ENCODE data around the gene FAF2. TPM values are rescaled to one million over a fixed set of nuclear protein-coding genes. Genes with fewer than 3 reads are reported as not detected.
A peak's percentile ranks its signal among the peaks of the same experiment; 100 is the strongest.

Gene FAF2
- total and polyA plus RNA-seq, 4 donors, result 5.0 to 31.4 (median 18.9) TPM

DNA sequence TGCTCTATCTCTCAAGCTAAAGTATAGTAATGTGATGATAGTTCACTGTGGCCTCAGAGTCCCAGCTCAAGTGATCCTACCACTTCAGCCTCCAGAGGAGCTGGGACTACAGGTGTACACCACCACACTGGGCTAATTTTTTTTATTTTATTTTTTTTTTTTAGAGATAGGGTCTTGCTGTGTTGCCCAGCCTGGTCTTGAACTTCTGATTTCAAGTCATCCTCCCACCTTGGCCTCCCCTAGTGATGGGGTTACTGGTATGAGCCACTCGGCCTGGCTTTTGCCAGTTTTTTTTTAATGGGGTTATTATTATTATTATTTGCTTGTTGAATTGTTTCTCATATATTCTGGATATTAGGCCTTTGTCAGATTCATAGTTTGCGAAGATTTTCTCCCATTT lies 13.2 kb downstream of the FAF2 start:
- no peaks in the 10 kb centered on the region for H3K36me3 ChIP-seq (ENCODE audit: control insufficient read depth in 1 of 2, insufficient read depth in 2 of 2, low read length in 1 of 2)
- DNase-seq (no peak), ATAC-seq (ENCODE audit: low FRiP score) (no peak)
- H3K4me1 ChIP-seq (ENCODE audit: control insufficient read depth in 1 of 2, insufficient read depth in 2 of 2, low read length in 2 of 2), result peaks cover 0 to under 1% of the 10 kb centered on the region in 2 donors
- H3K9me3 ChIP-seq (ENCODE audit: control insufficient read depth, low read length), result no peaks in the 10 kb centered on the region
- no peaks in the 10 kb centered on the region for H3K27me3 ChIP-seq (ENCODE audit: control insufficient read depth in 1 of 2, insufficient read depth in 2 of 2, low read length in 1 of 2)
- WGBS, 2 donors, result 94% methylated on average over 2 of the region's 2 CpGs
- intact Hi-C loops (cut with DNase I), result no loop called here
- H3K4me3 ChIP-seq (ENCODE audit: low read length in 2 of 2), result no peak overlapping the region
- no peak overlapping the region for H3K27ac ChIP-seq (ENCODE audit: low read depth in 1 of 2, low read length in 2 of 2)

- H3K4me3 ChIP-seq (ENCODE audit: low read length in 2 of 2), result no peak overlapping the region
- intact Hi-C loops (cut with DNase I), result no loop called here
- DNase-seq, result no peak
- no peak for ATAC-seq (ENCODE audit: low FRiP score)
- no peak overlapping the region for H3K27ac ChIP-seq (ENCODE audit: low read depth in 1 of 2, low read length in 2 of 2)
- H3K9me3 ChIP-seq (ENCODE audit: control insufficient read depth, low read length), result no peaks in the 10 kb centered on the region
- no peaks in the 10 kb centered on the region for H3K36me3 ChIP-seq (ENCODE audit: control insufficient read depth in 1 of 2, insufficient read depth in 2 of 2, low read length in 1 of 2)
- WGBS, 2 donors, result 91% methylated on average over 7 of the region's 7 CpGs
- H3K4me1 ChIP-seq (ENCODE audit: control insufficient read depth in 1 of 2, insufficient read depth in 2 of 2, low read length in 2 of 2), result peaks cover 0 to 5% of the 10 kb centered on the region in 2 donors
- H3K27me3 ChIP-seq (ENCODE audit: control insufficient read depth in 1 of 2, insufficient read depth in 2 of 2, low read length in 1 of 2), result no peaks in the 10 kb centered on the region
These were observed 15.1 kb downstream of the FAF2 start for GRCh38 chr5:176463113-176463764.

GRCh38 chr5:176466245-176466871 lies 18.2 kb downstream of the FAF2 start:
- Histone ChIP-seq H3K4me1 (ENCODE audit: control insufficient read depth in 1 of 2, insufficient read depth in 2 of 2, low read length in 2 of 2) (peaks cover 0 to 5% of the 10 kb centered on the region in 2 donors), H3K36me3 (ENCODE audit: control insufficient read depth in 1 of 2, insufficient read depth in 2 of 2, low read length in 1 of 2) (no peaks in the 10 kb centered on the region), H3K9me3 (ENCODE audit: control insufficient read depth, low read length) (no peaks in the 10 kb centered on the region), H3K27ac (ENCODE audit: low read depth in 1 of 2, low read length in 2 of 2) (no peak overlapping the region), H3K27me3 (ENCODE audit: control insufficient read depth in 1 of 2, insufficient read depth in 2 of 2, low read length in 1 of 2) (no peaks in the 10 kb centered on the region), H3K4me3 (ENCODE audit: low read length in 2 of 2) (no peak overlapping the region)
- intact Hi-C loops (cut with DNase I), result no loop called here
- ATAC-seq (ENCODE audit: low FRiP score) (peak; percentile 46), DNase-seq (no peak)
- WGBS, 2 donors, result 25 to 28% methylated on average over 6 of the region's 6 CpGs

- WGBS, 2 donors, result 3 to 15% methylated on average over 1 of the region's 1 CpG
- intact Hi-C loops (cut with DNase I), result no loop called here
- no peaks in the 10 kb centered on the region for H3K36me3 ChIP-seq (ENCODE audit: control insufficient read depth in 1 of 2, insufficient read depth in 2 of 2, low read length in 1 of 2)
- DNase-seq (no peak), ATAC-seq (ENCODE audit: low FRiP score) (no peak)
- no peak overlapping the region for H3K27ac ChIP-seq (ENCODE audit: low read depth in 1 of 2, low read length in 2 of 2)
- no peak overlapping the region for H3K4me3 ChIP-seq (ENCODE audit: low read length in 2 of 2)
- H3K9me3 ChIP-seq (ENCODE audit: control insufficient read depth, low read length), result no peaks in the 10 kb centered on the region
- H3K4me1 ChIP-seq (ENCODE audit: control insufficient read depth in 1 of 2, insufficient read depth in 2 of 2, low read length in 2 of 2), result peaks cover 2 to 5% of the 10 kb centered on the region in 2 donors
- H3K27me3 ChIP-seq (ENCODE audit: control insufficient read depth in 1 of 2, insufficient read depth in 2 of 2, low read length in 1 of 2), result no peaks in the 10 kb centered on the region
These were observed 21.1 kb downstream of the FAF2 start for GRCh38 chr5:176469296-176469695.

DNA sequence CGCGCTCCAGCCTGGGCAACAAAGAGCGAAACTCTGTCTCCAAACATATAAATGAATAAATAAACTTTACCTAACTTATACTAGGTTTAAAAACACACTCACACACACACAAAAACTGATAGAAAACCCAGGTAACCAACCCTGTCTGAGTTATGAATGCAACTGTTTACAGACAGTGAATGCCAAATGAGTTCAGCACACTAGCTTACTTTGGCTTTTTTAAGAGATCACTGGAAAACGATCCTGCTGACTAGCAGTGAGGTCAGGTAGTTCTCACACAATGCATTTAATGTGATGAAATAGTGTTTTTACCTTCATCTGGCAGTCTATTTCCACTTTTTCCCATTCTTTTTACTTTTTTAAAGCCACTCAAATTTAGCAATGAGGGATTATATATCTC lies 22.4 kb downstream of the FAF2 start:
- WGBS, 2 donors, result 82 to 84% methylated on average over 4 of the region's 4 CpGs
- H3K4me3 ChIP-seq (ENCODE audit: low read length in 2 of 2), result no peak overlapping the region
- H3K4me1 ChIP-seq (ENCODE audit: control insufficient read depth in 1 of 2, insufficient read depth in 2 of 2, low read length in 2 of 2), result peaks cover 2 to 5% of the 10 kb centered on the region in 2 donors
- ATAC-seq (ENCODE audit: low FRiP score) (no peak), DNase-seq (no peak)
- no peaks in the 10 kb centered on the region for H3K9me3 ChIP-seq (ENCODE audit: control insufficient read depth, low read length)
- intact Hi-C loops (cut with DNase I), result no loop called here
- no peaks in the 10 kb centered on the region for H3K27me3 ChIP-seq (ENCODE audit: control insufficient read depth in 1 of 2, insufficient read depth in 2 of 2, low read length in 1 of 2)
- H3K36me3 ChIP-seq (ENCODE audit: control insufficient read depth in 1 of 2, insufficient read depth in 2 of 2, low read length in 1 of 2), result no peaks in the 10 kb centered on the region
- H3K27ac ChIP-seq (ENCODE audit: low read depth in 1 of 2, low read length in 2 of 2), result no peak overlapping the region

DNA sequence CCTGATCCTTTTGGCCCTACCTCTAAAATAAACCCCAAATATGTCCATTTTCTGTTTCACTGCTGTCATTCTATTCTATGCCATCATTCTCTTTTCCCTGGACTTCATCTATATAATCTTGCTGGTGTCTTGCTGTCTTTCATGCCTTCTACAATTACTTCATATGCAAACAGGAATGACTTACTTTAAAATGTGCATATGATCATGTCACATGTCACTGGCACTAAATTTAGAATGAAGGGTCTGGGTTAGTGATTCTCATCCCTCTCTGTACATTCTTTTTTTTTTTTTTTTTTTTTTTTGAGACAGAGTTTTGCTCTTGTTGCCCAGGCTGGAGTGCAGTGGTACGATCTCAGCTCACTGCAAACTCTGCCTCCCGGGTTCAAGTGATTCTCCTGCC lies 22.9 kb downstream of the FAF2 start:
- intact Hi-C loops (cut with DNase I), result no loop called here
- ATAC-seq (ENCODE audit: low FRiP score) (no peak), DNase-seq (no peak)
- WGBS, 2 donors, result 83 to 95% methylated on average over 2 of the region's 2 CpGs
- Histone ChIP-seq H3K4me3 (ENCODE audit: low read length in 2 of 2) (no peak overlapping the region), H3K4me1 (ENCODE audit: control insufficient read depth in 1 of 2, insufficient read depth in 2 of 2, low read length in 2 of 2) (peaks cover 2 to 5% of the 10 kb centered on the region in 2 donors), H3K36me3 (ENCODE audit: control insufficient read depth in 1 of 2, insufficient read depth in 2 of 2, low read length in 1 of 2) (no peaks in the 10 kb centered on the region), H3K27me3 (ENCODE audit: control insufficient read depth in 1 of 2, insufficient read depth in 2 of 2, low read length in 1 of 2) (no peaks in the 10 kb centered on the region), H3K27ac (ENCODE audit: low read depth in 1 of 2, low read length in 2 of 2) (no peak overlapping the region), H3K9me3 (ENCODE audit: control insufficient read depth, low read length) (no peaks in the 10 kb centered on the region)

GRCh38 chr5:176473335-176474006 lies 25.3 kb downstream of the FAF2 start:
- Histone ChIP-seq H3K4me1 (ENCODE audit: control insufficient read depth in 1 of 2, insufficient read depth in 2 of 2, low read length in 2 of 2) (peaks cover 0 to 2% of the 10 kb centered on the region in 2 donors), H3K9me3 (ENCODE audit: control insufficient read depth, low read length) (no peaks in the 10 kb centered on the region), H3K27ac (ENCODE audit: low read depth in 1 of 2, low read length in 2 of 2) (no peak overlapping the region), H3K4me3 (ENCODE audit: low read length in 2 of 2) (no peak overlapping the region), H3K27me3 (ENCODE audit: control insufficient read depth in 1 of 2, insufficient read depth in 2 of 2, low read length in 1 of 2) (no peaks in the 10 kb centered on the region), H3K36me3 (ENCODE audit: control insufficient read depth in 1 of 2, insufficient read depth in 2 of 2, low read length in 1 of 2) (no peaks in the 10 kb centered on the region)
- ATAC-seq (ENCODE audit: low FRiP score) (no peak), DNase-seq (no peak)
- 73 to 74% methylated on average over 7 of the region's 7 CpGs for WGBS, 2 donors
- intact Hi-C loops (cut with DNase I), result no loop called here

DNA sequence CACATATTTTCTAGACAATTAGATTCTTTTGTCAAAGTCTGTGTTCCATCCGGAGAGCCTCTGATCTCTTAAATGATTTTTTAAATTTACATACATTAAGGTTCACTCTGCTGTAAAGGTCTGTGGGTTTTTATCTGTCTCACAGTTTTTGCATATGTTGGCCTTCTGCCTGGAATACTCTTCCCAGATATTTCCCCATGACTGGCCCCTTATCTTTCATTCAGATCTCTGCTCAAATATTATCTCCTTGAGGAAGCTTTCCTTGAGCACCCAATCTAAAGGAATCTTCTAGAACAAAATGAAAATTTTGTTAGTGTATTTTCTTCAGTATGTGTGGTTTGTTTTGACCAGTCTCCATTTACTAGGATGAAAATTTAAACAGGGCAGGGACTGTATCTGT lies 26.3 kb downstream of the FAF2 start:
- H3K27me3 ChIP-seq (ENCODE audit: control insufficient read depth in 1 of 2, insufficient read depth in 2 of 2, low read length in 1 of 2), result no peaks in the 10 kb centered on the region
- H3K36me3 ChIP-seq (ENCODE audit: control insufficient read depth in 1 of 2, insufficient read depth in 2 of 2, low read length in 1 of 2), result no peaks in the 10 kb centered on the region
- intact Hi-C loops (cut with DNase I), result no loop called here
- H3K4me1 ChIP-seq (ENCODE audit: control insufficient read depth in 1 of 2, insufficient read depth in 2 of 2, low read length in 2 of 2), result peaks cover 0 to 2% of the 10 kb centered on the region in 2 donors
- no peak for ATAC-seq (ENCODE audit: low FRiP score)
- H3K27ac ChIP-seq (ENCODE audit: low read depth in 1 of 2, low read length in 2 of 2), result no peak overlapping the region
- DNase-seq, result no peak
- no peaks in the 10 kb centered on the region for H3K9me3 ChIP-seq (ENCODE audit: control insufficient read depth, low read length)
- 95 to 100% methylated on average over 1 of the region's 1 CpG for WGBS, 2 donors
- H3K4me3 ChIP-seq (ENCODE audit: low read length in 2 of 2), result no peak overlapping the region

GRCh38 chr5:176481711-176482110 lies 33.5 kb downstream of the FAF2 start:
- H3K36me3 ChIP-seq (ENCODE audit: control insufficient read depth in 1 of 2, insufficient read depth in 2 of 2, low read length in 1 of 2), result peaks cover 0 to 1% of the 10 kb centered on the region in 2 donors
- H3K9me3 ChIP-seq (ENCODE audit: control insufficient read depth, low read length), result no peaks in the 10 kb centered on the region
- H3K27ac ChIP-seq (ENCODE audit: low read depth in 1 of 2, low read length in 2 of 2), result no peak overlapping the region
- H3K27me3 ChIP-seq (ENCODE audit: control insufficient read depth in 1 of 2, insufficient read depth in 2 of 2, low read length in 1 of 2), result no peaks in the 10 kb centered on the region
- no peak for DNase-seq
- no peaks in the 10 kb centered on the region for H3K4me1 ChIP-seq (ENCODE audit: control insufficient read depth in 1 of 2, insufficient read depth in 2 of 2, low read length in 2 of 2)
- 92 to 98% methylated on average over 4 of the region's 4 CpGs for WGBS, 2 donors
- H3K4me3 ChIP-seq (ENCODE audit: low read length in 2 of 2), result no peak overlapping the region
- intact Hi-C loops (cut with DNase I), result no loop called here
- no peak for ATAC-seq (ENCODE audit: low FRiP score)
